GM19025 (cell line): ENCODE results near the gene NRP2.

Source experiments
- ATAC-seq: cut with Tn5 transposase; IDR thresholded peaks from one replicate; pipeline ENCODE4 v1.9.1; 2021; ENCODE audit warnings: mild to moderate bottlenecking, low read depth, moderate library complexity; ENCODE audit not compliant: unreplicated experiment

Gene NRP2

DNA sequence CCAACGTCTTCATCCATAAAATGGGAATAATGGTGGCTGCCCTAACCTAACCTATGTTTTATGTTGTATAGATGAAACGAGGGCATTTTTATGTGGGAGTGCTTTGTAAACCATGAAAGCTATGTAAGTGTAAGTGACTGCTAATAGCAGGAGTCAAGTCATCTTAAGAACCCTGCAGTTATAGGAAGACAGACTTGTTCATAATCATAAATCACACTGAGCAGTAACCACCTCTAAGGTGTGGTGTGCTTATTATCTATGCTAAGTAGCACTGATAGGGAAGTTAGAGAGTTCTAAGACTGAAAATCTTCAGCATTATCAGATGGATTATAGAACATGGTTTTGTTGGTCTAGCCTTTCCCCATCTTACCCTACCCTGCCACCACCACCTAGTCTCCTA, 24.2 kb upstream of the NRP2 start:
- no peak for ATAC-seq

- ATAC-seq, result no peak
Observed at GRCh38 chr2:205658572-205658971, 23.7 kb upstream of the NRP2 start.

DNA sequence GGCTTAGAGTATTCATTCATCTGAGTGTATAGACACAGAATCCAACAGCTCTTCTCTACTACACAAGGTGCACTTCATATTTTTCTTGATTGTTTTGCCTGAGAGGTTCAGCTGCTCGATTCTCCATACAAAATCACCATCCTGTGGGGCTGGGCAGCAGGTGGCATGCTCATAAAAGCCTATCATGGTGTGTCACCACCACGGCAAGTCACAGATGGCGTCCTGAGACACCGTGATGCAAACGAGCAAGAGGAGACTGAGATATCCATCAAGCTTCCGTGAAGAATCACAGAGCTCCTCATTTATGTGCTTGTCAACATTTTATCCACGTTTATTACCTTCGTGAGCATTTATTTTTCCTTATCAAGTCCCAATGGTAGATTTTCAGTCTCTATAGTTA, 22.4 kb upstream of the NRP2 start:
- ATAC-seq, result no peak

DNA sequence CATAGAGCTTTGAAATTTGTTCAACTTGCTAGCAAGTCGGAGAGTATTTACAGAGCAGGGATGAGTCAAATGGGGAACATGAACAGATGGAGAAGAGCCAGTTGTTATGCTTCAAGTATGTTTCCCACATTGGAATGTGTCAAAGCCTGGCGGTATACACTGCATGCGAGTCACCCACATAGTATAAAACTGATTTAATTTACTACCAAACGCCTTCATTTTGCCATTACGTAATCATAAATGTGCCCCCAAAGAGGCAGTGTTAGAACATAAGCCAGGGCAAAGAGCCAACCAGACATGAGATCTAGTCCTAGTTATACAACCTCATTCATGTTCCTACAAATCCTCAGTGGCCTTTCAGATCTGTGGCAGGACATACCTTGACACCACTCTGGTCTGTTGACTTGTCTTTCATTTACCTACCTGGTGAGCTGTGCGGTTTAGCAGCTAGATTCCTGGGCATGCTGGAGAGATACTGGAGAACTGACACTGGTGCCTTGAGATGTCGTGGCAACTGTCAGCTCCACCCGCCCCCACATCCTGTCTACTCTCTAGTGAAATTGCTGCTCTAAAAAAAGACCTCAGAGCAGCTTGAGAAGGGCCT, 21.7 kb upstream of the NRP2 start:
- no peak for ATAC-seq

- ATAC-seq, result no peak
Observed at GRCh38 chr2:205661281-205661680, 21.0 kb upstream of the NRP2 start.

DNA sequence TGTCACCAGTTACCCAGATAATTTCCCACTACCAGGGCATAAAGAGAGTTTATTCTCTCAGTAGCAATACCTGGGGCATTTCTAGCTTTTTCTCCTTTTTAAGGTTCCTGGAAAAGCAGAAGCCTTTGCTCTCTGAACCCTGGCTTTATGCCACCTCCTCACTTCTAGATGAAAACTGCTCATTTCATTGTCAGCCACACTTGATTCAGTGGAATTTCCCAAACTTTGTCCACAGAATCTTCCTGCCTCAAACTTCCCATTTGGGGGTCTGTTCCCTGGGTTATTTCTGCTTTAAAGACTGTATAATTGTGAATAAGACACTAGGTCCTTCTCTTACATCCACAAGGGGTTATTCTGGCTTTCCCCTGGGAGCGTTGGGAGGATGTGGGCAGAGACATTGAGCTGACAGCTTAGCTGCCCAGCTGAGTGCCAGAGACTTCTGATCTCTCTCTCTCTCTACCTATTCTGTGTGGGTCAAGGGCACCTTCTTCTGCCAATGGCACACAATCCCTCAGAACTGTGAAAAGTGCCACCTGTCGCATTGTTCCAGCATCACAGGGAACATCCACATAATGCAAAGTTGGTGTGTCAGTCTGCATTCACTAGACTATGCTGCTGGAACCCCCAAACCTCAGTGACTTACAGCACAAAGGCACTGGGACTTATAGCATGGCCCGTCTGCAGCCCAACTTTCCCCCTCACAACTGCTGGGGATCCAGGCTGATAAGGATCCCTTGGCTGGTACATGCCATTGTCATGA, 19.9 kb upstream of the NRP2 start:
- ATAC-seq, result no peak

GRCh38 chr2:205665791-205666190, 16.5 kb upstream of the NRP2 start:
- ATAC-seq, result no peak

GRCh38 chr2:205670292-205670691, 12.0 kb upstream of the NRP2 start:
- no peak for ATAC-seq

DNA sequence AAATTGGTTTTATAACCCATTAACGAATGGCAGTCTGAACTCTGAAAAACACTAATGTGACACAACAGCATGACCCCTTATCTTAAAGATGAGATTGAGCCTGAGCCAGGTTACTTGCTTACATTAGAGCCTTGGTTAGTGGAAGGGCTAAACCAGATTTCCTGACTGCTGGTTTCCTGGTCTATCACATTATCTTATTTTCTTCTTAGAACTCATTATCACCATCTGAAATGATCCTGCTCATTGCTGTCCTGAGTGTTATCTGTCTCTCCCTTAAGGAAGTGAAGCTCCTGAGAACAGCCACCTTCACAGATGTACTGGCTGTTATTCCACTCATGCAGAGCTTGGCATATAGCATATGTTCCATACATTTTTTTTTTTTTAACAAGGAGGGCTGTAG, 9.0 kb upstream of the NRP2 start:
- no peak for ATAC-seq

DNA sequence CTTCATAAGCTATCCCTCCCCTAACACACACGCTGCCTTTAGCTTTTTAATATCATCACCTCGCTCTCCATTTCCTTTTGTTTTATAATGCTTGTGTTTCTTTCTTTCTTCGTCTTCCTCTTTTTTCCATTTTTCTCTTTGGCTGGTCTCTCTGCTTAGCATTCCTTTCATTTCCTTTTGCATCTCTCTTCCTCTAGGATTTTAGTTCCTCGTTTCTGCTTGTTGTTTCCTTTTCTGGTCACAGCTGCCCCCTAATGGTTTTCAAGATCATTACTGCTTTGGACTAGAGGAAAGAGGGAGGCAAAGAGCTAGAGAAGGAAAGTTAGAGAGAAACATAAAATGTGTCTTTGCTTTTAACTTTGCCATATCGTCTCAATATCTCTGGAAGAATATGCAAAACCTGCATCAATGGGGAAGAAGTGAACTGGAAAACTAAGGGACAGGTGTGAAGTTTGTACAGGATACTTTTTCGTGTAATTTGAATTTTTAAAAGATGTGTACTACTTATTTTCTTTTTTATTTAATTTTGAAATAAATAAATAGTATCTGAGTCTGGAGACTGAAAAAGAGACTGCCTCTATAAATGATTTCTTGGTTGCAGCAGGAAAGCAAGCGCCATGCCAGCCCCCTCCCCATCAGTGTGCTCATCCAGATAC, 6.3 kb upstream of the NRP2 start:
- ATAC-seq, result no peak

GRCh38 chr2:205678541-205679142, 3.7 kb upstream of the NRP2 start:
- ATAC-seq, result no peak

GRCh38 chr2:205679410-205680009, 2.8 kb upstream of the NRP2 start:
- ATAC-seq, result no peak

DNA sequence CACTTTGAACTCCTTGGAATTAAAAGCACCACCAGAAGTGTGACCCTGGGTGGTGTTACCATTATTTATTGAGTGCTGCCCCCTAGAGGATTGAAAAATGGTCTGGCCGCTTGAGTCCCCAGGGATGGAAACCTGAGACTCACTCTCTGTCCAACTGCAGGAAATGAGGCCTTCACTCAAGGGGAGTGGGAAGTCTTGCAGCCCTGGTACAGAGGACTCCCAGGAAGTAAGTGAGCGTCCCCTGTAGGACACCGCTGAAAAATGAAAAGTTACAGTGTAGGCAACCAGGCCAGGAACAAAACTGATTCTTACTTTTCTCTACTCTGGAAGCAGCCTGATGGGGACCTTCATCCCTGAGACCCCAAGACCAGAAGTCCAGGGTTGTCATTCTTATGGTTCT, 2.2 kb upstream of the NRP2 start:
- ATAC-seq, result peak; percentile 42

DNA sequence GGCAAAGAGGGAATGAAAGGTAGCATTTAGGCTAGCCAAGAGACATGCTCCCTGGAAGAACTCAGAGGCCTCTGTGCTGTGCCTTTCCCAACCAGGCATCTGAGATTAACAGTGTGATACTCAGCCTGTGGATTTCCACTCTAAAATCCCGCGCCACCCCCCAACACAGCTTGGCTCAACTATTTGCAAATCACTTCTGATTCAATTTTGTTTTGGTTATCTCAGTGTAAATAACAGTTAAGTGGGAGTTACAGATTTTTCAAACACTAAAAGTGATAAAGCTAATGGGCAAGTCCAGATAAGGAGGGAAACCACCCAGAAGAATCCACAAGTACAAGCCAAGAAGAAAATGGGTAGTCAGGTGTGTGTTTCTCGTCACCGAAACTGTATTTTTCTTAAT, 1.4 kb upstream of the NRP2 start:
- no peak for ATAC-seq

- ATAC-seq, result peak; percentile 17
Observed at GRCh38 chr2:205681401-205682238, 681 bp upstream of the NRP2 start.

- no peak for ATAC-seq
Observed at GRCh38 chr2:205682971-205683501, 735 bp downstream of the NRP2 start.

DNA sequence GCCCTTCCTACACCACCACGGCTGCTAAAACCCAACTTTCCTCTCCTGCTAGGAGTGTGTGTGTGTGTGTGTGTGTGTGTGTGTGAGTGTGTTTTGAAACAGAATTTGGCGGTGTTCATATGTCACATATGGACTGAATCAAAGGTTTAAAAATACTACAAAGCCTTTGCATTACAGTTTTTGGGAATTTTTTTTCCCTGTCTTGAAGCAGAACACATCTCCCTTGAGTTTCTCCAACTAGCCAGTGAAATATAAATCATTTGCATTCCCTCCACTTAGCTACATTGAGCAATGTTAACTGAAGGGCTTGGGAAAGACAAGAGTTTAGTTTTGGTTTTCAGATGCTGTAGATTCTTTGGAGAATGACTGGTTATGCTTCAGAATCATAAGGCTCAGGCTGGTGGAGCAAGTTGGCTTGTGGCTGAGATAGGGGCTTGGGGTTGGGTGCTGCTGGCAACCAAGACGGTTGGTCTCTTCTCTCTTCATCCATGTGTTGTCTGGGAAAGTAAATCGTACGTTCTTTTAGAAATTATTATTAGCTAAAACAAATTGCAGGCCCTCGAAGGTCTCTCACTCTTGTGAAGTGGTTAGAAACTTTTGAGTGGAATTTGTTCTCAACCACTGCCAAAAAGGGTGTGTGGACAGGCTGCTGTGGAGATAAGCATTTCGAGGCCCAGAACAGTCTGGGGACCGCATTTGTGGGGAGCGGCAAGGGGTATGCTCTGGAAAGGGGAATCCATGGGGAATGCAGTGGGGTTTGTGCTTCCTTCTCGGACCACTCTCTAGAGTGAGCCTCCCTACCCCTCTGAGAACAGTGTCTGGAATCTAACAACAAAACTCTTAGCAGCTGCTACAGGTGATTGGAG, 1.4 kb downstream of the NRP2 start:
- no peak for ATAC-seq

- ATAC-seq, result no peak
Observed at GRCh38 chr2:205684871-205685313, 2.6 kb downstream of the NRP2 start.
